Uterus (tissue), 4 donors: ENCODE measurements around the gene PPP1R3E. TPM values are rescaled to one million over a fixed set of nuclear protein-coding genes. Genes with fewer than 3 reads are reported as not detected.

Experiments
- DNase-seq, 2 donors: peaks; one replicate each; pipeline ENCODE4 v3.0.0-alpha.2; 2019 to 2020
- H3K27ac ChIP-seq, 2 donors: fragments of 200-600 bp; sonication (generic); 1 replicate in 1 of 2; 2 replicates in 1 of 2; pipeline ENCODE4 v1.5.1; 2016 to 2018
- H3K27me3 ChIP-seq, 2 donors: fragments of 200-600 bp; sonication (generic); one replicate each; pipeline ENCODE4 v1.5.1; 2018 to 2019; ENCODE audit warnings: control low read depth in 1 of 2
- H3K36me3 ChIP-seq, 2 donors: fragments of 200-600 bp; sonication (generic); one replicate each; pipeline ENCODE4 v1.5.1; 2019; ENCODE audit warnings: control low read depth in 1 of 2
- H3K4me1 ChIP-seq, 2 donors: fragments of 200-600 bp; sonication (generic); one replicate each; pipeline ENCODE4 v1.5.1; 2018 to 2019; ENCODE audit warnings: control low read depth in 1 of 2
- H3K4me3 ChIP-seq, 2 donors: fragments of 200-600 bp; sonication (generic); 1 replicate in 1 of 2; 2 replicates in 1 of 2; pipeline ENCODE4 v1.5.1; 2018 to 2019; ENCODE audit warnings: mild to moderate bottlenecking in 1 of 2
- H3K9me3 ChIP-seq, 2 donors: fragments of 200-600 bp; sonication (generic); one replicate each; pipeline ENCODE4 v1.5.1; 2019; ENCODE audit warnings: control low read depth in 1 of 2
- CTCF ChIP-seq, 4 experiments: fragments of 200-600 bp in 2 of 4; fragments of 450-650 bp in 2 of 4; sonication (generic) in 2 of 4; IDR thresholded peaks; one replicate each; pipeline ENCODE4 v1.5.1; 2016 to 2019; ENCODE audit warnings: antibody characterized with exemption in 4 of 4, mild to moderate bottlenecking in 2 of 4, moderate library complexity in 1 of 4
- POLR2A ChIP-seq, 2 donors: fragments of 450-650 bp; IDR thresholded peaks; one replicate each; pipeline ENCODE4 v1.6.1; 2016; ENCODE audit warnings: antibody characterized with exemption in 2 of 2, mild to moderate bottlenecking in 1 of 2, moderate library complexity in 1 of 2
- intact Hi-C: fragments of 100-400 bp; cut with DNase I; formaldehyde crosslinking; loops from one replicate; pipeline ENCODE4 v1.15.1; 2023; ENCODE audit warnings: low total_unique reads
- total RNA-seq, 4 donors: library from RNA; depleted of rRNA in 3 of 4; stranded (reverse); fragments of >200 nt in 3 of 4; gene quantifications; one replicate each; pipeline versions ENCODE4 v1.1.0 to v1.2.4, GENCODE V29; 2014 to 2023
- donor health status: DM: yes; HTN: yes; CAD: no.

Gene PPP1R3E
- total RNA-seq, 4 donors from 2014 or later, result 0.88 to 23.5 (median 6.5) TPM

GRCh38 chr14:23321572-23322547, 19.2 kb upstream of the PPP1R3E start:
- H3K4me3 ChIP-seq, result peak overlapping the region; percentile 88 to 97
- no peaks in the 10 kb centered on the region for H3K9me3 ChIP-seq
- no peaks in the 10 kb centered on the region for H3K27me3 ChIP-seq
- TF ChIP-seq CTCF (IDR thresholded peaks at IDR 0.05) (no peak), POLR2A (IDR thresholded peaks at IDR 0.05) (no peak)
- peak overlapping the region; percentile 97 to 98 for H3K27ac ChIP-seq
- H3K4me1 ChIP-seq, result peaks cover 6 to 9% of the 10 kb centered on the region in 2 donors
- peak in 1 of 2 donors; percentile 44 for DNase-seq
- H3K36me3 ChIP-seq, result no peaks in the 10 kb centered on the region
- intact Hi-C loops, result no loop called here

DNA sequence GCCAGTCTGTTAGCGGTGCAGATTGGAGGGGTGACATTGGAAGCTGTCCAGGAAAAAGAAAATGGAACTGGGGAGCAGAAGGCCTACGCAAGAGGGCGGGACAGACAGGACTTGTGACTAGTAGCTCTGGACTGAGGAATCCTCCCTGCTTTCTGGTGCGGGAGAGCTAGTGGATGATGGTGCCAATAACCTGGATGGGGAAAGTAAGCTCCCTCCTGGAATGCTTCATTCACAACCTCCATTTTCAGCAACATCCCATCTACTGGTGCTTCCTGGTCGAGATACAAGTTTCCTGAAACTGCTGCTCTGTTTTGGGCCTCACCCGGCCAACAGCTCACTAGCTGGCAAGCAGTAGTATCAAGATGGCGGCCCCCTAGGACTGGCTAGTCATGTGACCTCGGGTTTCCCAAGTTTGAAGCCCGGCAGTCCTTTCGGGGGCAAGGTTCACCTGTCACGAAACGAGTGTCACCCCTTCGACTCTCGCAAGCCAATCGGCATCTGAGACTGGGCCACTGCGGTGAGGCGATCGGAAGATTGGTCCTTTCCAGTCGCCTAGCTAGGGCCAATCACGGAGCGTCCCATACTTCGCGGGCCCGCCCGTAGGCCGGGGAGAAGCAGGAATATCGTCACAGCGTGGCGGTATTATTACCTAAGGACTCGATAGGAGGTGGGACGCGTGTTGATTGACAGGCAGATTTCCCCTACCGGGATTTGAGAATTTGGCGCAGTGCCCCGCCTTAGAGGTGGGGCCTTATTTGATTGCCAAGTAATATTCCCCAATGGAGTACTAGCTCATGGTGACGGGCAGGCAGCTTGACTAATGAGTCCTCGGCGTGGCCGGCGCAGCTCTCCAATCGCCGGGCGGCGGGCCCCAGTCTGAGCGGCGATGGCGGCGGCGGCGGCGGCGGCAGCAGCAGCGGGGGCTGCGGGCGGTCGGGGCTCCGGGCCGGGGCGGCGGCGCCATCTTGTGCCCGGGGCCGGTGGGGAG, 18.2 kb upstream of the PPP1R3E start, which contains the start of gene PABPN1:
Gene PABPN1, plus strand, starts transcription at position 874 of the 988 bp plus-strand sequence. Its CDS starts 13 bp downstream, at position 887.
- Histone ChIP-seq H3K27ac (peak within 1 kb of the TSS; percentile 97 to 98), H3K4me3 (peak within 1 kb of the TSS; percentile 88 to 97), H3K4me1 (peaks cover 6 to 9% of the 10 kb centered on the region in 2 donors), H3K9me3 (no peaks in the 10 kb centered on the region), H3K36me3 (no peaks in the 10 kb centered on the region), H3K27me3 (no peaks in the 10 kb centered on the region)
- TF ChIP-seq POLR2A (IDR thresholded peaks at IDR 0.05), result peak; percentile 81 to 84
- TF ChIP-seq CTCF (IDR thresholded peaks at IDR 0.05), result no peak
- intact Hi-C loops, result no loop called here
- peak; percentile 99 to 100 for DNase-seq

GRCh38 chr14:23319746-23320583, 17.3 kb upstream of the PPP1R3E start:
- Histone ChIP-seq H3K36me3 (no peaks in the 10 kb centered on the region), H3K27ac (peak overlapping the region; percentile 93 to 96), H3K4me3 (peak overlapping the region; percentile 43 to 88), H3K4me1 (peaks cover 6 to 9% of the 10 kb centered on the region in 2 donors), H3K9me3 (no peaks in the 10 kb centered on the region), H3K27me3 (no peaks in the 10 kb centered on the region)
- DNase-seq, result peak in 1 of 2 donors; percentile 49
- TF ChIP-seq POLR2A (IDR thresholded peaks at IDR 0.05) (no peak), CTCF (IDR thresholded peaks at IDR 0.05) (no peak)
- intact Hi-C loops, result no loop called here

DNA sequence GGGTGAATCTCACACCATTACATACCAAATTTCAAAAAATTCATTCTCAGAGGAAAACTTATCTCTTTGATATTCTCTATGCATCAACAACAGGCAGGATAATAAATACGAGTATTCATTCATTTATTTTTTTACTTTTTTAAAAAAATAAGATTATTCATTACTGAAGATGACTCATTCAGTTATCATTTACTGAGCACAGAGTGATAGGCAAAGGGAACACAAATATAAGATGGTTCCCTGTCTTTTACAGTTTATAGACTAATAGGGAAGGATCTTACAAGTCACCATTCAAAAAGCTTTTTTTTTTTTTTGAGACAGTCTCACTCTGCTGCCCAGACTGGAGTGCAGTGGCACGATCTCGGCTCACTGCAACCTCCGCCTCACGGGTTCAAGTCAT, 13.6 kb upstream of the PPP1R3E start:
- Histone ChIP-seq H3K4me1 (no peaks in the 10 kb centered on the region), H3K36me3 (no peaks in the 10 kb centered on the region), H3K27ac (no peak overlapping the region), H3K9me3 (no peaks in the 10 kb centered on the region), H3K4me3 (no peak overlapping the region), H3K27me3 (no peaks in the 10 kb centered on the region)
- DNase-seq, result no peak
- intact Hi-C loops, result no loop called here
- TF ChIP-seq POLR2A (IDR thresholded peaks at IDR 0.05), result no peak
- no peak for TF ChIP-seq CTCF (IDR thresholded peaks at IDR 0.05)
